RWPE2 (cell line): ENCODE results near the gene IRF2BP2.
A peak's percentile ranks its signal among the peaks of the same experiment; 100 is the strongest.

Experiments used
- ATAC-seq: fragments of 200-7000 bp; cut with Tn5 transposase; 3 replicates; pipeline ENCODE4 v1.9.1; 2021; ENCODE audit warnings: low read depth
- DNase-seq: peaks from one replicate; pipeline ENCODE4 v3.0.0-alpha.2; 2020; ENCODE audit warnings: low spot score
- H3K27ac ChIP-seq: fragments of 450-650 bp; 2 replicates; pipeline ENCODE4 v1.5.1; 2017; ENCODE audit warnings: mild to moderate bottlenecking; ENCODE audit not compliant: poor library complexity, severe bottlenecking
- H3K27me3 ChIP-seq: fragments of 250-450 bp; sonication (Bioruptor Pico); 2 replicates; pipeline ENCODE4 v1.5.1; 2021; ENCODE audit warnings: mild to moderate bottlenecking, moderate library complexity; ENCODE audit not compliant: insufficient read depth, poor library complexity, severe bottlenecking
- H3K36me3 ChIP-seq: fragments of 250-450 bp; sonication (Bioruptor Pico); 2 replicates; pipeline ENCODE4 v1.5.1; 2020; ENCODE audit warnings: low read depth, mild to moderate bottlenecking, moderate library complexity
- H3K4me1 ChIP-seq: fragments of 250-450 bp; sonication (Bioruptor Pico); 2 replicates; pipeline ENCODE4 v1.5.1; 2021; ENCODE audit warnings: mild to moderate bottlenecking, moderate library complexity; ENCODE audit not compliant: insufficient read depth, poor library complexity, severe bottlenecking
- H3K4me3 ChIP-seq: fragments of 250-450 bp; sonication (Bioruptor Pico); 2 replicates; pipeline ENCODE4 v1.5.1; 2021; ENCODE audit warnings: mild to moderate bottlenecking, moderate library complexity; ENCODE audit not compliant: severe bottlenecking
- H3K9me3 ChIP-seq: fragments of 250-450 bp; sonication (Bioruptor Pico); 2 replicates; pipeline ENCODE4 v1.5.1; 2021; ENCODE audit warnings: mild to moderate bottlenecking, moderate library complexity; ENCODE audit not compliant: severe bottlenecking
- CTCF ChIP-seq: fragments of 450-650 bp; IDR thresholded peaks from one replicate; pipeline ENCODE4 v1.5.1; 2017; ENCODE audit warnings: mild to moderate bottlenecking, moderate library complexity; ENCODE audit not compliant: poor library complexity, severe bottlenecking

Gene IRF2BP2

GRCh38 chr1:234619794-234620247 is 9.8 kb upstream of the IRF2BP2 start:
- Histone ChIP-seq H3K27ac (peak overlapping the region; percentile 96), H3K9me3 (no peaks in the 10 kb centered on the region), H3K36me3 (no peaks in the 10 kb centered on the region), H3K4me3 (no peak overlapping the region), H3K27me3 (no peaks in the 10 kb centered on the region), H3K4me1 (peaks cover 44% of the 10 kb centered on the region)
- no peak; the same call in 2 of the 3 replicates for ATAC-seq
- no peak for DNase-seq
- no peak for TF ChIP-seq CTCF

GRCh38 chr1:234619071-234619480 is 9.1 kb upstream of the IRF2BP2 start:
- H3K9me3 ChIP-seq: no peaks in the 10 kb centered on the region
- ATAC-seq (peak; percentile 49), DNase-seq (no peak)
- peak overlapping the region; percentile 96 for H3K27ac ChIP-seq
- H3K36me3 ChIP-seq: no peaks in the 10 kb centered on the region
- H3K4me3 ChIP-seq: no peak overlapping the region
- peaks cover 51% of the 10 kb centered on the region for H3K4me1 ChIP-seq
- no peak for TF ChIP-seq CTCF
- H3K27me3 ChIP-seq: no peaks in the 10 kb centered on the region

- no peak for DNase-seq
- ATAC-seq: peak; percentile 64
- no peak overlapping the region for H3K4me3 ChIP-seq
Observed at GRCh38 chr1:234618737-234619049, 8.7 kb upstream of the IRF2BP2 start.

GRCh38 chr1:234617986-234618736 is 8.2 kb upstream of the IRF2BP2 start:
- no peak for DNase-seq
- no peak for TF ChIP-seq CTCF
- ATAC-seq: peak; percentile 75
- H3K4me1 ChIP-seq: peaks cover 60% of the 10 kb centered on the region
- no peaks in the 10 kb centered on the region for H3K36me3 ChIP-seq
- H3K4me3 ChIP-seq: no peak overlapping the region
- H3K9me3 ChIP-seq: no peaks in the 10 kb centered on the region
- peak overlapping the region; percentile 96 for H3K27ac ChIP-seq
- no peaks in the 10 kb centered on the region for H3K27me3 ChIP-seq

More at GRCh38 chr1:234618737-234619049, 8.7 kb upstream of the IRF2BP2 start:
- peaks cover 55% of the 10 kb centered on the region for H3K4me1 ChIP-seq
- H3K9me3 ChIP-seq: no peaks in the 10 kb centered on the region
- H3K27me3 ChIP-seq: no peaks in the 10 kb centered on the region
- no peaks in the 10 kb centered on the region for H3K36me3 ChIP-seq
- H3K27ac ChIP-seq: peak overlapping the region; percentile 96
- no peak for TF ChIP-seq CTCF
